ENCODE measurements around the gene CNFN.

Gene CNFN

DNA sequence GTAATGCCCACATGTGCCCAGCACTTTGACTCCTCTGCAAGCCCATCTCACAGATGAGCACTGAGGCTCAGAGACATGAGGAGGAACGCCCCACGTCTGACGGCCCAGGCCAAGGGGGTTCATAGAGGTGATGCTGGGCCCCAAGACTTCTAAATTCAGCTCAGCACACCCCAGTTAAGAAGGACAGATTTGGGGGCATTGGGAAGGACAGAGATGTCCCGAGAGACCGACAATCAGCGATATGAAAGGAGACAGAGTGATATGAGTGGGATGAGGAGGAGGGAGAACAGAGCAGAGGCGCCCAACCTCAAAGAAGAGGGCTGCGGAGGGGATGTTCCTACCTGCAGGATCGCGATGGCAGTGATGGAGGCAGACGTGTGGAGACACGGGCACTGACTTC is at the start of gene CNFN:
Gene CNFN, minus strand, starts transcription at position 399 of the 400 bp plus-strand sequence. CDS start 1,260 bp downstream, outside the sequence.
- no peak for DNase-seq

DNA sequence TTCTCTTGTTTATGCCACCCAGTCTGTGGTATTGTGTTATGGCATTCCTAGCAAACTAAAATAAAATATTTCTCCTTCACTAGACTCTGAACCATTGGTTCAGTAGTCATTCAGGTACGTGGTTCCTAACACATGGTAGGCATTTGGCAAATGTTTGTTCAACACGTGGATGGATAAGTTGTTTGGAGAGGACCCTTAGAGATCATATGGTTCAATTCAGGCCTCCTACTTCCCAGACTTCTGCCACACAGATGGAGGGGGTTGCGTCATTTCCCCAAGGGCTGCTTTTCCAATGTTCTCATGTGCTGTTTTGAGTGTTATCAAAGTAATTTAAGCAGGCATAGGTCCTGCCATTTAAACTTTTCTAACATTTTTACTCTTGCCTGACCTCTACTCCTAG is 45.9 kb upstream of the CNFN start:
- no peak for DNase-seq

- DNase-seq: no peak
Measured at GRCh38 chr19:42435316-42435715, 45.2 kb upstream of the CNFN start.

DNA sequence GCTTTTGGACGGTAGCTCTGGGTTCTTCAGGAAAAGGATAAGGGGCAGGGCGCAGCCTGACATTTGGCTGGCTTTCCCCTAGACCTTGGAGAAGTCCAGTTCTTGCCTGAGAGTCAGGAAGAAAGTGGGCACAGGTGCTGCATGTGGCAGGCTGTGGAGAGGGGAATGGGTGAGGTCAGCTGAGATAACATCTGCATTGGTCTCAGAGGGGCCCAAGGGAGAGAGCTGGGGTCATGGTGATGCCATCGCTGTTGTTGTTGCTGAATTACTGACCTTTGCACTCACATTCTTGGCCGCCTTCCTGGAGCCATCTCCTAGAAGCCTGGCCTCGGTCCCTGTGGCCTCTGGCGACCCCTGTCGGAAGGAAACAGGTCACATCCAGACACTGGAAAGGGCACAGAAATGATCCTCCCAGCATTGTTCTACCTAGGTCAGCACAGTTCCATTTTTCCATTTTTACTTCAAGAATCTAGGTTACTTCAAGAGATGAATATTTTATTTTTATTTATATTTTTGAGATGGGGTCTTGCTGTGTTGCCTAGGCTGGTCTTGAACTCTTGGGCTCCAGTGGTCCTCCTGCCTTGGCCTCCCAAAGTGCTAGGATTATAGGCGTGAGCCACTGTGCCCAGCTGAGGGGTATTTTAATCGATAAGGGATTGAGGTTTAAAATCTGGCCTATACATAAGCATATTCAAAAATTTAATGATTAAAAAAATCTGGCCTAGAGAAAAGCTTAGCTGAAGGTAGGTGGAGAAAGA is 43.6 kb upstream of the CNFN start:
- peak; percentile 76 for DNase-seq

DNA sequence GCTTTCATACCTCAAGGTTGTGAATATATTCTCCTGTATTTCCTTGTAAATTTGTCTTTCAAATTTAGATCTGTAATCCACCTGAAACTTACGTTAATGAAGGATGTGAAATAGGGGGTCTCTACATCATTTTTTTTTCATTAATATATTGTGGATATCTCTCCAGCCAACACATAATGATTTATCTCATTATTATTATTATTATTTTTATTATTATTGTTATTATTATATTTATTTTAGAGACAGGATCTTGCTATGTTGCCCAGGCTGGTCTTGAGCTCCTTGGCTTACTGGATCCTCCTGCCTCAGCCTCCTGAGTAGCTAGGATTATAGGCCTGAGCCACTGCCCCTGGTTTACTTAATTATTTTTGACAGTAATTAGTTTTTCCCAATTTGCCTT is 41.4 kb upstream of the CNFN start:
- DNase-seq: no peak

DNA sequence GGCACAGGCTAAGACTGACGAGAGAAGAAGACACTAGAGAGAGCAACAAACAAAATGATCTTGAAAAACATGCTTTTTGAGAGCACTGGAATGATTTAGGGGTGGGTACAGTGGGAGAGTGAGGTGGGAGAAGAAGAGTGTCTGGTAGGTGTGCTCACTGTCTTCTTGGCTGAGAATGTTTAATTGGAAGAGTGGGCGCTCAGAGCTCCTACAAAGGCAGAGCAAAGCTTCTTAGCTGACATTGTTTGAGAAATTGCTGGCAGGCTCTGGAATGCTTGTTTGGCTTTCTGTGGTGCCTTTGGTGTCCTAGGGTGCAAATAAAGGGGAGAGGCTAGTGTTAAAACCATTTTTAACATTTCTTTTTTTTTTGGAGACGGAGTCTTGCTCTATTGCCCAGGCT is 38.6 kb upstream of the CNFN start:
- DNase-seq: no peak

DNA sequence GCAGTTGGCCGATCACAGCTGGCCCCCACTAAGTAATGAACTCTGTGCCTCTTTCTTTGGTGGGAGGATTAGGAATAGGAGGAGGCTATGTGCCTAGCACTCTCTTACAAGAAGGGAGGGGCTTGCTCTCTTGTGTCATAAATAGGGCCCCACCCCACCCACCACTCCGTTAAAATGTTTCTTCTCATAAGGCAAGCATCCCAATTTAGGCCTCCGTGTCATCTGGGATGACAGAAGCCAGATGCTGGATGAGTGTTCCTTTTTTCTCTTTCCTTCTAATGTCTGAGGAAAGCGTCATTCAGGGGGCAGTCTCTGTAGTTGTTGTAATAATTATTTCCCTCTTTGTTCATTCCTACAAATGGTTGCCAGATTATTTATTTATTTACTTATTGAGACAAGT is 37.2 kb upstream of the CNFN start, which contains the start of gene LIPE:
Gene LIPE, minus strand, starts transcription at position 76 of the 400 bp plus-strand sequence. CDS start 239 bp downstream, outside the sequence.
- DNase-seq: no peak

- no peak for DNase-seq
Measured at GRCh38 chr19:42426643-42427042, 36.5 kb upstream of the CNFN start.

GRCh38 chr19:42424712-42425131 is 34.6 kb upstream of the CNFN start:
- DNase-seq: no peak

DNA sequence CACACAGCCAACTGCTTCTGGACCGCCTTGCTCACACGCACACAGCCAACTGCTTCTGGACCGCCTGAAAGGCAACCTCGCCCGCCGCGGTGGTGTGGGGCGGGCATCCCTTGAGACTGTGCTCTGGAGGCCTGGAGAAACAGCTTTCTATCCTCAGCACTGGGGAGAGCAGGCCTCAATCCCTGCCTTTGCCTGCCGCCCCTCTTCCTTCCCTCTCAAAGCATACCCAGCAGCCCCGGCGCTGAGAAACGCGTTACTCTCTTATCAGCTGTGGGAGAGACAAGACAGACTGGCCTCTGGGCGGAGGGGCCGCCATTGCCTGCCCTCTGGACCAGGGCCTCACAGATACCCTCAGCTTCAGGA is 34.2 kb upstream of the CNFN start:
- DNase-seq: no peak

GRCh38 chr19:42423462-42424344 is 33.6 kb upstream of the CNFN start:
- DNase-seq: peak; percentile 95

DNA sequence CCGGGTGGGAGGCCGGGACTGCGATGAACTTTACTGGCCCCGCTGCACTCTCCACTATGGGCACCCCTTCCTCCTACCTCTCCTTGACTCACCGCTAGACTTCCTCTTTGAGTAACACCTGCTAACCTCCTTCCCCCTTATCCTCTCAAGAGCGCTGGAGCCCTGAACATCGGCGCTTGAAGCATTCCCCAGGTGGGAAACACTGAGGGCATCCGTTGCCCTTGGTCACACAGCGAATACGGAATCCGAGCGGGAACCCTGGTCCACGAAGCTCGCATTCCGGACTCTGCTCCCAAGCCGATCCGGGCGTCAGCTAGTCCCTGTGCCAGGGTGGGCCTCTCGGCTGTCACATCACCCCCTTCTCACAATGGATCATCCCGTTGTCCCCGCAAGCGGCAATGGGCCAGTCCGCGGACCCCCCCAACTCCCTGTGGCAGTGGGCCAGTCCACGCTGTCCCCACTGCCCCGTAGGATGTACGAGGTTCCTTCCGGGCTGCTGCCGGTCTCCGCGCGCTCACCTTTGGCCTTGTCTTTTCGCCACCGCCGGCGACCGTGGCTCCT is 32.9 kb upstream of the CNFN start:
- DNase-seq: peak; percentile 66

- DNase-seq: no peak
Measured at GRCh38 chr19:42422092-42422900, 32.2 kb upstream of the CNFN start.

GRCh38 chr19:42421591-42422031 is 31.5 kb upstream of the CNFN start:
- DNase-seq: no peak

GRCh38 chr19:42421101-42421500 is 31.0 kb upstream of the CNFN start:
- DNase-seq: no peak

DNA sequence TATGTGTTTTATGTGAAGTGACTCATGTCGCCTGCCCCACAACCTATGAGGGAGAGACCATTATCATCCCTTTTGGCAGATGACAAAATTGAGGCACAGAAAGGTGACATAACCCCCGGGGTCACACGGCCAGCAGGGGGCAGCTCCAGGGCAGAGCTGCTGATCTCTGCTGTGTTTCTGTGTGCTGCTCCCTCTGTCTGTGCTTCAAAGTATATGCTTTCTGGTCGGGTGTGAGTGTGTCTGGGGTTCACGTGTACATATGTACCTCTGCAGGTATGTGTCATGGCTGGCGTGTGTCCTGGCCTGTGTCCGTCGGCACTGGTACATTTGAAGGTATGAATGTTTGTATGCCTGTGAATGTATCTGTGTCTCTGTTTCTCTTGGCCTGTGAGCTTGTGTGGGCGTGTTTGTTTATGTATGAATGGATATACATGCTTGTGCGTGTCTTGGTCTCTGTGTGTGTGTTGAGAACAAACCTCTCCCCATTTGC is 30.0 kb upstream of the CNFN start:
- peak; percentile 37 for DNase-seq

- no peak for DNase-seq
Measured at GRCh38 chr19:42419309-42419708, 29.2 kb upstream of the CNFN start.

DNA sequence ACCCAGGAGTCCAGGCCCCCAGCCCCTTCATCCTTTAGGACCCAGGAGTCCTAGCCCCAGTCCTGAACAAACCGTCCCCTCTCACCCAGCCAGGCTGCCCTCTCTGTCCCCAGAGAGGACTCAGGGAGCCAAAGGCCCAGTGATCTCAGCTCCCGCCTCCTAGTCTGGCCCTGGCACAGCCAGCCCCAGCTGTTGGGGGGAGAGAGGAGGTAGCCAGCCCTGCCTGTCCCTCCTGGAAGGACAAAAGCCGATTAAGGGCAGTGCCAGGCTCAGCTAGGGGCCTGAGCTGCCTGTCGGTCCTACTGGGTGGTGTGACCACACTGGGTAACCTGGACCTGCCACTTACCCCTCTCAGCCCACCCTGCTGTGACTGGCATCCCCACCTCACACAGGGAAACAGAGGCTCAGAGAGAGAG is 22.6 kb upstream of the CNFN start:
- DNase-seq: peak; percentile 74

GRCh38 chr19:42412227-42412626 is 22.1 kb upstream of the CNFN start:
- peak; percentile 77 for DNase-seq

DNA sequence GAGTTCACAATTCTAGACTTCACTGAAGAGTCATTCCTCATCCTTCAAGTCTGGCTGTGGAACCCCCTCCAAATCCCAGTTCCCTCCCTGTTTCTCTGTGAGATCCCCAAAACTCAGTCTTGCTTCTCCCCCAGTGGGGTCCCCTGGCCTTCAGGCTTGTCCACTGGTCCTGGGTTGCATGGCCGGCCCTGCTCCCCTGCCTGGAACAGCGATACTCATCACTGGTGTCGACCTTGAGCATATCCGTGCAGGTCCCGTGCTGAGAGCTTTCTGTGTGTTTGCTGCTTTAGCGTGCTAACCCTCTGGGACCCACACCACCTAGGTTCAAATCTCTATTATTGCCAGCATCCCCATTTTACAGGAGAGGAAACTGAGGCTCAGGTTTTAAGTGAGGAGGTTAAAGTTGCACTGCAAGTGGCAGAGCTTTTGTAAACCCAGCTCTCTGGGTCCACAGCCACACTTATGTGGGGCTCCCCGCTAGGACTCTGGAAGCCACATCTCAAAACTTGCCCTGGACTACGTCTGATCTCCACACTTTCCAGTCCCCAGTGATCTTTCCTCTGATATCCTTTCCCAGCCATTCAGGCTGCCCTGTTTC is 21.6 kb upstream of the CNFN start:
- no peak for DNase-seq

DNA sequence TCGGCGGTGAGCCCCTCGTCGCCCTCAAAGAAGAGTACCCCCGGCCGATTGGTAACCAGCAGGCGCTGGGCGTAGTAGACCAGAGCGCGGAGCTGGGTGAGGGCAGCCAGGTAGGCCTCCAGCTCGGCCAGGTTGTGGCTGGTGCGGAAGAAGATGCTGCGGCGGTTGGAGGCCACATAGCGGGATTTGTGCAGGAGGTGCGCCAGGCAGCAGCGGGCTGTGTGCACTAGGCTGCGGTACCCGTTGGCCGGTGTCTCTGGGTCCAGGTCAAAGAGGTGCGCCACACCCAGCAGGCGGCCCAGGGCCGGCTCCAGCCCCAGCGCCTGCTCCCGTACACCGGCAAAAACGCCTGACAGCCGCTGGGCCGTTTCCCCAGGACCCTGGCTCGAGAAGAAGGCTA is 20.3 kb upstream of the CNFN start:
- no peak for DNase-seq

GRCh38 chr19:42409477-42409876 is 19.4 kb upstream of the CNFN start:
- DNase-seq: peak; percentile 28

Measured in midbrain (tissue), 1 donor.